PC-9 (cell line): ENCODE results near the gene TMEM131L. TPM values are rescaled to one million over a fixed set of nuclear protein-coding genes. Genes with fewer than 3 reads are reported as not detected.
"Not testable (repeated sequence)": the region's sequence is repeated elsewhere in the genome, so short reads cannot be mapped to it uniquely, and the experiment has no call there.

Experiments
- BruUV-seq: library from RNA; stranded (reverse); fragments of 400-500 nt; replicated peaks from 2 replicates; lab custom pipeline; 2021; lab: Mats Ljungman, UMichigan
- CTCF ChIA-PET: fragments of 300-600 bp; sonication (Branson Sonifier 250); formaldehyde crosslinking; loops from one replicate; lab custom pipeline; 2022; ENCODE audit warnings: antibody characterized with exemption; lab: Charles Lee
- POLR2A ChIA-PET: fragments of 300-600 bp; sonication (Branson Sonifier 250); formaldehyde crosslinking; loops from one replicate; lab custom pipeline; 2022; ENCODE audit warnings: antibody characterized with exemption; ENCODE audit not compliant: unreplicated experiment; lab: Charles Lee
- DNase-seq, 2 experiments: peaks; one replicate each; pipeline versions ENCODE4 v3.0.0 to v3.0.0-alpha.2; 2015 to 2022; ENCODE audit warnings: mixed read lengths in 1 of 2
- H2AFZ ChIP-seq: fragments of 200-600 bp; sonication (generic); 2 replicates; pipeline ENCODE4 v1.8.1; 2017; ENCODE audit warnings: antibody characterized with exemption
- H3F3A ChIP-seq: fragments of 200-600 bp; sonication (generic); 2 replicates; pipeline ENCODE4 v1.8.1; 2017; ENCODE audit warnings: antibody characterized with exemption, mild to moderate bottlenecking, low read depth; ENCODE audit not compliant: insufficient read depth
- H3K27ac ChIP-seq: fragments of 200-600 bp; sonication (generic); 2 replicates; pipeline ENCODE4 v1.6.1; 2016; ENCODE audit warnings: mixed run types
- H3K27me3 ChIP-seq: fragments of 200-600 bp; sonication (generic); 2 replicates; pipeline ENCODE4 v1.6.1; 2016; ENCODE audit warnings: low read depth, mixed run types; ENCODE audit not compliant: insufficient read depth
- H3K36me3 ChIP-seq: fragments of 200-600 bp; sonication (generic); 2 replicates; pipeline ENCODE4 v1.6.1; 2016; ENCODE audit warnings: low read depth, mixed run types
- H3K4me1 ChIP-seq: fragments of 200-600 bp; sonication (generic); replicated peaks from 2 replicates; pipeline ENCODE4 v1.6.1; 2016; ENCODE audit warnings: mixed run types; ENCODE audit not compliant: insufficient read depth
- H3K4me2 ChIP-seq: fragments of 200-600 bp; sonication (generic); 2 replicates; pipeline ENCODE4 v1.6.1; 2017; ENCODE audit warnings: mixed run types
- H3K4me3 ChIP-seq: fragments of 200-600 bp; sonication (generic); 2 replicates; pipeline ENCODE4 v1.6.1; 2016; ENCODE audit warnings: mixed run types
- H3K79me2 ChIP-seq: fragments of 200-600 bp; sonication (generic); 2 replicates; pipeline ENCODE4 v1.6.1; 2017; ENCODE audit warnings: low read depth, mixed run types
- H3K9me2 ChIP-seq: fragments of 200-600 bp; sonication (generic); 2 replicates; pipeline ENCODE4 v1.8.1; 2017; ENCODE audit warnings: mild to moderate bottlenecking; ENCODE audit not compliant: insufficient read depth
- H3K9me3 ChIP-seq: fragments of 200-600 bp; sonication (generic); 2 replicates; pipeline ENCODE4 v1.8.1; 2016; ENCODE audit warnings: low read depth; ENCODE audit not compliant: insufficient read depth
- H4K20me1 ChIP-seq: fragments of 200-600 bp; sonication (generic); 2 replicates; pipeline ENCODE4 v1.8.1; 2017; ENCODE audit not compliant: insufficient read depth
- EZH2 ChIP-seq: fragments of 200-600 bp; sonication (generic); IDR thresholded peaks from 2 replicates; pipeline ENCODE4 v1.8.0; 2017; ENCODE audit warnings: antibody characterized with exemption, low read depth
- intact Hi-C: fragments of 100-400 bp; cut with micrococcal nuclease; formaldehyde crosslinking; loops from one replicate; pipeline ENCODE4 v1.10.0; 2022; ENCODE audit not compliant: unreplicated experiment
- total RNA-seq: library from RNA; stranded (reverse); gene quantifications from 2 replicates; pipeline ENCODE4 v1.2.3, GENCODE V29; 2021
- TF ChIP-seq, protein P1 (sequence below): fragments of 200-600 bp; sonication (generic); conservative IDR thresholded peaks from 2 replicates; pipeline ENCODE4 v1.6.1; 2017; ENCODE audit warnings: mixed run types, antibody characterized with exemption, mild to moderate bottlenecking, moderate library complexity

TMEM131L gene
- total RNA-seq, 1 experiment from 2014 or later: 3.8 TPM

DNA sequence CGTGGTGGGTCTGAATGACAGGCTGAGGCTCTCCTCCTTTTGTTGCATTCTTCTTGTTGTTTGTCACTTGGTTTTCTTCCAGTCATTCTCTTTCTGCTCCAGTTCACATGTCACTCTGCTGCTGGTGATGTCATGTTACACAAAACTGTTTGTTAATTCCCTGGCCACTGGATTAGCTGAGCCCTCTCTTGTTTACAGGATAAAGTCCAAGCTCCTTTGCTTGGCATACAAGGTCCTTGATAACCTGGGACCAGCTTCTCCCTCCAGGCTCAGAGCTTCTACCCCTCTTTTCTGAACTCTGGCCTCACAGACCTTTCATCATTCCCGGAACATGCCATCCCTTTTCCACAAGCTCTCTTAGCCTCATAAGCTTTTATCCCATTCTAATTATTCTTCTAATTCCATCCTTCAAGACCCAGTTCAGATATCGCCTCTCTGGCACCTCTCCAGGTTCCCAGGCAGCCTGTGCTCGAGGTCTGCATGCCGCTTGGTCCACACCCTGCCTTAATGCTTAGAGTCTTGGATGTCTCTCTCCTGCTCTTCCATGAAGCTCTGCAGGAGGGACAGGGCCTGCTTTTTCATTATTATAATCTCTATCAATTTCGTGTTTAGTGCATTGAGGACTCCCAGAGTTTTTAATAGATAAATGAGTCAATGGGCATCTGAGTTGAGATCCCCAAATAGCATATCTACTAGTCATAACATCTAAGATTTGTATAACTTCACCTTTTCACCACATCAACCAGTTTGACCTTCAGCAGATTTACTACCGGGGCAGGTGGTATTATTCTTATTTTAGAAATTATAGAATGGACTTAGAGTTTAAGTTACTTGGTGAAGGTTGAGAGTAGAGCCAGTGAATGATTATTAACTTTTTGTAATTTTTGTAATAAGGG, 98.7 kb downstream of the TMEM131L start:
- intact Hi-C loops: no loop called here
- CTCF ChIA-PET: no interaction called here
- no peaks in the 10 kb centered on the region for H3K79me2 ChIP-seq
- H4K20me1 ChIP-seq: no peaks in the 10 kb centered on the region
- H3K4me2 ChIP-seq: no peak overlapping the region
- TF ChIP-seq, protein P1, sequence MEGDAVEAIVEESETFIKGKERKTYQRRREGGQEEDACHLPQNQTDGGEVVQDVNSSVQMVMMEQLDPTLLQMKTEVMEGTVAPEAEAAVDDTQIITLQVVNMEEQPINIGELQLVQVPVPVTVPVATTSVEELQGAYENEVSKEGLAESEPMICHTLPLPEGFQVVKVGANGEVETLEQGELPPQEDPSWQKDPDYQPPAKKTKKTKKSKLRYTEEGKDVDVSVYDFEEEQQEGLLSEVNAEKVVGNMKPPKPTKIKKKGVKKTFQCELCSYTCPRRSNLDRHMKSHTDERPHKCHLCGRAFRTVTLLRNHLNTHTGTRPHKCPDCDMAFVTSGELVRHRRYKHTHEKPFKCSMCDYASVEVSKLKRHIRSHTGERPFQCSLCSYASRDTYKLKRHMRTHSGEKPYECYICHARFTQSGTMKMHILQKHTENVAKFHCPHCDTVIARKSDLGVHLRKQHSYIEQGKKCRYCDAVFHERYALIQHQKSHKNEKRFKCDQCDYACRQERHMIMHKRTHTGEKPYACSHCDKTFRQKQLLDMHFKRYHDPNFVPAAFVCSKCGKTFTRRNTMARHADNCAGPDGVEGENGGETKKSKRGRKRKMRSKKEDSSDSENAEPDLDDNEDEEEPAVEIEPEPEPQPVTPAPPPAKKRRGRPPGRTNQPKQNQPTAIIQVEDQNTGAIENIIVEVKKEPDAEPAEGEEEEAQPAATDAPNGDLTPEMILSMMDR: no peak
- no peak for TF ChIP-seq EZH2
- 0 out of 2 replicates have a peak, but pooled peaks cover 3% of the 10 kb centered on the region for H3K4me1 ChIP-seq
- POLR2A ChIA-PET: no interaction called here
- no peaks in the 10 kb centered on the region for H3K9me3 ChIP-seq
- peak in 1 of 2 experiments; percentile 51 for DNase-seq
- no peak overlapping the region for H3K4me3 ChIP-seq
- H3F3A ChIP-seq: no peaks in the 10 kb centered on the region
- no TSS peak for BruUV-seq
- no peak overlapping the region for H3K27ac ChIP-seq
- no peaks in the 10 kb centered on the region for H3K36me3 ChIP-seq
- no peak overlapping the region for H2AFZ ChIP-seq
- H3K9me2 ChIP-seq: no peaks in the 10 kb centered on the region
- no peaks in the 10 kb centered on the region for H3K27me3 ChIP-seq

DNA sequence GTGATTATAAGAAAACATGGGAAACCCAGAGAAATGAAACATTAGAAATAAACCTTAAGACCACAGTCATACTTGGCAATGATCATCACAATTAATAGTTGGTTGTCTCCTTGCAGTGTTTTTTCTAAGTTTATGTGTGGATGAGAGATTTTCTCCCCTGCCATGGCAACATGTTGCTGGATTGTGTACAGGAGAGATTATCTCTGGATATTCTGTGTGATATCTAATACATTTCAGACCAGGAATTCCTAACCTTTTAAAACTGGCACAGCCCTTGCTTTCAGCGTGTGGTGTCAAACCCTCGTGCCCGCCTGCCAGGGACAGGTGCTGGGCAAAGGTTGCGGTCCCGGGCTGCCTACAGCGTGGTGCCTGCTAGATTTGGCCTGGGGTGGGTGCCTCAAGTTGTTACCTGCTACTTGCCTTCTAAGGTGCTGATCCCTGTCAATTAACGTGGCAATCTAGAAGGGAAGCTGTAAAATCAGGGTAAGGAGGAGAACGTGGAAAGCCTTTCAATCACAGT, 100.5 kb downstream of the TMEM131L start:
- Histone ChIP-seq H3K9me2 (no peaks in the 10 kb centered on the region), H2AFZ (no peak overlapping the region), H3F3A (no peaks in the 10 kb centered on the region), H3K79me2 (no peaks in the 10 kb centered on the region), H3K4me1 (peaks cover 8% of the 10 kb centered on the region; the same call in 1 of the 2 replicates), H3K4me3 (no peak overlapping the region), H3K27ac (no peak overlapping the region), H3K27me3 (no peaks in the 10 kb centered on the region), H4K20me1 (no peaks in the 10 kb centered on the region), H3K36me3 (no peaks in the 10 kb centered on the region), H3K4me2 (no peak overlapping the region), H3K9me3 (no peaks in the 10 kb centered on the region)
- ChIA-PET CTCF (no interaction called here), POLR2A (no interaction called here)
- BruUV-seq: no TSS peak
- no peak for DNase-seq
- TF ChIP-seq EZH2: no peak
- TF ChIP-seq, protein P1: no peak
- intact Hi-C loops: no loop called here

DNA sequence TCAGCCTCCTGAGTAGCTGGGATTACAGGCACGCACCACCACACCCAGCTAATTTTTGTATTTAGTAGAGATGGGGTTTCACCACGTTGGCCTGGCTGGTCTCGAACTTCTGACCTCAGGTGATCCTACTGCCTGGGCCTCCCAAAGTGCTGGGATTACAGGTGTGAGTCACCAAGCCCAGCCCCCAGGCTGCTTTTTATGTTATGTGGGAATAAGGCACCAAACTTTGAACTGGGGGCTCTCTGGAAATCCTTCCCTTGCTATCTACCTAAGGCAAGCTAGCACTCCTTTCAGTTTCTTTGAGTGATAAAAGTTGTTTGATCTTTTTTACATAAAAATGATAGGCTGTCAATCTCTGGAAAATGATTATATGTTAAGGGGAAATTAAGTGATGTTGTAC, 101.5 kb downstream of the TMEM131L start:
- H3K27me3 ChIP-seq, H3K9me2 ChIP-seq: not testable (repeated sequence)

More for the DNA sequence above, 101.5 kb downstream of the TMEM131L start:
- H3K27ac ChIP-seq, H4K20me1 ChIP-seq, POLR2A ChIA-PET, DNase-seq, H3K36me3 ChIP-seq, BruUV-seq, H3F3A ChIP-seq, H3K9me3 ChIP-seq, H3K4me2 ChIP-seq, CTCF ChIA-PET, H3K79me2 ChIP-seq, H3K4me1 ChIP-seq, H2AFZ ChIP-seq, intact Hi-C loops, H3K4me3 ChIP-seq: not testable (repeated sequence)
